HFFc6 (cell line): ENCODE results near the gene MCM3. TPM values are rescaled to one million over a fixed set of nuclear protein-coding genes. Genes with fewer than 3 reads are reported as not detected.

Source experiments
- DNase-seq: peaks from one replicate; pipeline ENCODE4 v3.0.0-alpha.2; 2018
- H3K27ac Mint-ChIP-seq: 2 replicates; pipeline ENCODE4 v1.8.0; 2020; ENCODE audit warnings: mild to moderate bottlenecking, mixed read lengths
- H3K27me3 Mint-ChIP-seq: 2 replicates; pipeline ENCODE4 v1.8.0; 2021; ENCODE audit warnings: mild to moderate bottlenecking, moderate library complexity, mixed read lengths; ENCODE audit not compliant: insufficient read depth
- H3K36me3 Mint-ChIP-seq: 2 replicates; pipeline ENCODE4 v1.8.0; 2021; ENCODE audit warnings: low read depth, mixed read lengths
- H3K4me1 Mint-ChIP-seq: 2 replicates; pipeline ENCODE4 v1.8.0; 2020; ENCODE audit warnings: low read depth, mixed read lengths
- H3K4me3 Mint-ChIP-seq: 2 replicates; pipeline ENCODE4 v1.8.0; 2020; ENCODE audit warnings: mild to moderate bottlenecking, moderate library complexity, mixed read lengths
- H3K9me3 Mint-ChIP-seq: 2 replicates; pipeline ENCODE4 v1.8.0; 2020; ENCODE audit warnings: mild to moderate bottlenecking, mixed read lengths
- total RNA-seq, 6 experiments: library from RNA; stranded (reverse); fragmentation: NEBNext Ultra II Directional; extraction: Animal tissue kit (Norgen Biotek cat#: 25700); gene quantifications; 2 replicates in 1 of 6; 3 replicates in 5 of 6; pipeline ENCODE4 v1.2.3, GENCODE V29; 2021
- TF ChIP-seq, protein P1 (sequence below): fragments of 200-600 bp; sonication (generic); IDR thresholded peaks from 2 replicates; pipeline ENCODE4 v1.5.0; 2021; ENCODE audit warnings: antibody characterized with exemption, mild to moderate bottlenecking

MCM3 gene
- total RNA-seq, 6 experiments from 2014 or later = 32.5 to 57.6 (median 54.5) TPM

- Mint-ChIP-seq H3K27me3 (peaks cover 3% of the 10 kb centered on the region; the same call in 1 of the 2 replicates), H3K36me3 (no peaks in the 10 kb centered on the region), H3K4me1 (peaks cover 29% of the 10 kb centered on the region), H3K27ac (no peak overlapping the region), H3K4me3 (no peak overlapping the region), H3K9me3 (no peaks in the 10 kb centered on the region)
- TF ChIP-seq, protein P1, sequence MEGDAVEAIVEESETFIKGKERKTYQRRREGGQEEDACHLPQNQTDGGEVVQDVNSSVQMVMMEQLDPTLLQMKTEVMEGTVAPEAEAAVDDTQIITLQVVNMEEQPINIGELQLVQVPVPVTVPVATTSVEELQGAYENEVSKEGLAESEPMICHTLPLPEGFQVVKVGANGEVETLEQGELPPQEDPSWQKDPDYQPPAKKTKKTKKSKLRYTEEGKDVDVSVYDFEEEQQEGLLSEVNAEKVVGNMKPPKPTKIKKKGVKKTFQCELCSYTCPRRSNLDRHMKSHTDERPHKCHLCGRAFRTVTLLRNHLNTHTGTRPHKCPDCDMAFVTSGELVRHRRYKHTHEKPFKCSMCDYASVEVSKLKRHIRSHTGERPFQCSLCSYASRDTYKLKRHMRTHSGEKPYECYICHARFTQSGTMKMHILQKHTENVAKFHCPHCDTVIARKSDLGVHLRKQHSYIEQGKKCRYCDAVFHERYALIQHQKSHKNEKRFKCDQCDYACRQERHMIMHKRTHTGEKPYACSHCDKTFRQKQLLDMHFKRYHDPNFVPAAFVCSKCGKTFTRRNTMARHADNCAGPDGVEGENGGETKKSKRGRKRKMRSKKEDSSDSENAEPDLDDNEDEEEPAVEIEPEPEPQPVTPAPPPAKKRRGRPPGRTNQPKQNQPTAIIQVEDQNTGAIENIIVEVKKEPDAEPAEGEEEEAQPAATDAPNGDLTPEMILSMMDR = no peak
- no peak for DNase-seq
These were observed 32.7 kb upstream of the MCM3 start for GRCh38 chr6:52317211-52317610.

- H3K4me1 Mint-ChIP-seq = peaks cover 24% of the 10 kb centered on the region
- no peak for DNase-seq
- no peaks in the 10 kb centered on the region; the same call in none of the 2 replicates for H3K27me3 Mint-ChIP-seq
- no peak overlapping the region for H3K27ac Mint-ChIP-seq
- no peaks in the 10 kb centered on the region for H3K36me3 Mint-ChIP-seq
- H3K4me3 Mint-ChIP-seq = no peak overlapping the region
- no peaks in the 10 kb centered on the region for H3K9me3 Mint-ChIP-seq
- TF ChIP-seq, protein P1 = no peak
These were observed 30.2 kb upstream of the MCM3 start for GRCh38 chr6:52314752-52315151.

- H3K27me3 Mint-ChIP-seq = peaks cover 1% of the 10 kb centered on the region
- no peak overlapping the region for H3K4me3 Mint-ChIP-seq
These were observed 27.9 kb upstream of the MCM3 start for GRCh38 chr6:52312461-52312860.

GRCh38 chr6:52310932-52311331 lies 26.4 kb upstream of the MCM3 start:
- no peak overlapping the region for H3K4me3 Mint-ChIP-seq
- H3K9me3 Mint-ChIP-seq = no peaks in the 10 kb centered on the region
- no peaks in the 10 kb centered on the region for H3K36me3 Mint-ChIP-seq
- peaks cover 1% of the 10 kb centered on the region for H3K27me3 Mint-ChIP-seq
- DNase-seq = no peak
- H3K4me1 Mint-ChIP-seq = peaks cover 10% of the 10 kb centered on the region; the same call in 1 of the 2 replicates
- no peak overlapping the region for H3K27ac Mint-ChIP-seq
- TF ChIP-seq, protein P1 = no peak

More at GRCh38 chr6:52312461-52312860, 27.9 kb upstream of the MCM3 start:
- no peak for DNase-seq
- TF ChIP-seq, protein P1 = no peak
- no peaks in the 10 kb centered on the region for H3K36me3 Mint-ChIP-seq
- no peak overlapping the region for H3K27ac Mint-ChIP-seq
- H3K4me1 Mint-ChIP-seq = peaks cover 9% of the 10 kb centered on the region
- H3K9me3 Mint-ChIP-seq = no peaks in the 10 kb centered on the region

DNA sequence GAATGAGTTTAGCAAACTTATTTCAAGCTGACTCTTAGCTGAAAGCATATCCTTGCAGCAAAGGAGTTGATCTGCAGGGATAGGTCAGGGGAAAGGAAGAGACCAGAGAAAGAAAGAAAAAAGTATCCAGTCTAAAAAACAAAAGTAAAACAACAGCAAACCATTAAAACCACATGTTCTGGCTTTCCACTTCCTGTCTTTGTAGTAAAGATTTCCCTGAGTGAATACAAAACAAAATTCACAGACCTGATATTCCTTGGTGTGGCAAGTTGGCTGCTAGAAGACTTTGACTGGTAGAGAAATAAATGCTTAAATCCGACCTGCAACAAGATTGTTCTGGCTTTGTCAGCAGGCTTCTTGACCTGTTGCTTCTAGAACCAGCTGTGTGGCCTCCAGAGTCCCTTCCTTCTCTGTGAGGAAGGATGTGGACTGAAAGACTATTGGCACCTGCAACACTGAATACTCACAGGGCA lies 23.4 kb upstream of the MCM3 start:
- H3K4me3 Mint-ChIP-seq = no peak overlapping the region
- DNase-seq = no peak
- H3K36me3 Mint-ChIP-seq = no peaks in the 10 kb centered on the region
- peaks cover 1% of the 10 kb centered on the region for H3K27me3 Mint-ChIP-seq
- H3K27ac Mint-ChIP-seq = no peak overlapping the region
- TF ChIP-seq, protein P1 = no peak
- no peaks in the 10 kb centered on the region for H3K9me3 Mint-ChIP-seq
- H3K4me1 Mint-ChIP-seq = peaks cover 24% of the 10 kb centered on the region
